Parathyroid adenoma (tissue), 2 donors: Measurements from ENCODE around the gene AGPAT2.
"Not testable (repeated sequence)": the region's sequence is repeated elsewhere in the genome, so short reads cannot be mapped to it uniquely, and the experiment has no call there.

Experiments used
- H2AFZ ChIP-seq: fragments of 300-600 bp; sonication (generic); one replicate; pipeline ENCODE4 v1.7.0; 2017; ENCODE audit warnings: antibody characterized with exemption, mild to moderate bottlenecking
- H3K27ac ChIP-seq: fragments of 300-600 bp; sonication (generic); one replicate; pipeline ENCODE4 v1.7.0; 2017
- H3K27me3 ChIP-seq: fragments of 300-600 bp; sonication (generic); one replicate; pipeline ENCODE4 v1.7.0; 2017; ENCODE audit warnings: low read length; ENCODE audit not compliant: control insufficient read depth, insufficient read depth
- H3K36me3 ChIP-seq: fragments of 300-600 bp; sonication (generic); one replicate; pipeline ENCODE4 v1.7.0; 2017; ENCODE audit warnings: low read length; ENCODE audit not compliant: control insufficient read depth, insufficient read depth
- H3K4me1 ChIP-seq: fragments of 300-600 bp; sonication (generic); one replicate; pipeline ENCODE4 v1.7.0; 2017; ENCODE audit warnings: control low read depth
- H3K4me2 ChIP-seq: fragments of 300-600 bp; sonication (generic); one replicate; pipeline ENCODE4 v1.7.0; 2017; ENCODE audit warnings: low read length
- H3K4me3 ChIP-seq: fragments of 300-600 bp; sonication (generic); one replicate; pipeline ENCODE4 v1.7.0; 2017; ENCODE audit warnings: low read depth, low read length
- H3K79me2 ChIP-seq: fragments of 300-600 bp; sonication (generic); one replicate; pipeline ENCODE4 v1.7.0; 2017; ENCODE audit warnings: control low read depth
- H3K9ac ChIP-seq: fragments of 300-600 bp; sonication (generic); one replicate; pipeline ENCODE4 v1.7.0; 2017; ENCODE audit warnings: mild to moderate bottlenecking
- H3K9me3 ChIP-seq: fragments of 300-600 bp; sonication (generic); one replicate; pipeline ENCODE4 v1.7.0; 2017; ENCODE audit warnings: low read length; ENCODE audit not compliant: control insufficient read depth
- TF ChIP-seq, protein P1 (sequence below): fragments of 300-600 bp; sonication (generic); IDR thresholded peaks from one replicate; pipeline ENCODE4 v1.7.0; 2017; ENCODE audit warnings: antibody characterized with exemption, mild to moderate bottlenecking
- donor health status: primary hyperparathyroidism.

Gene AGPAT2

DNA sequence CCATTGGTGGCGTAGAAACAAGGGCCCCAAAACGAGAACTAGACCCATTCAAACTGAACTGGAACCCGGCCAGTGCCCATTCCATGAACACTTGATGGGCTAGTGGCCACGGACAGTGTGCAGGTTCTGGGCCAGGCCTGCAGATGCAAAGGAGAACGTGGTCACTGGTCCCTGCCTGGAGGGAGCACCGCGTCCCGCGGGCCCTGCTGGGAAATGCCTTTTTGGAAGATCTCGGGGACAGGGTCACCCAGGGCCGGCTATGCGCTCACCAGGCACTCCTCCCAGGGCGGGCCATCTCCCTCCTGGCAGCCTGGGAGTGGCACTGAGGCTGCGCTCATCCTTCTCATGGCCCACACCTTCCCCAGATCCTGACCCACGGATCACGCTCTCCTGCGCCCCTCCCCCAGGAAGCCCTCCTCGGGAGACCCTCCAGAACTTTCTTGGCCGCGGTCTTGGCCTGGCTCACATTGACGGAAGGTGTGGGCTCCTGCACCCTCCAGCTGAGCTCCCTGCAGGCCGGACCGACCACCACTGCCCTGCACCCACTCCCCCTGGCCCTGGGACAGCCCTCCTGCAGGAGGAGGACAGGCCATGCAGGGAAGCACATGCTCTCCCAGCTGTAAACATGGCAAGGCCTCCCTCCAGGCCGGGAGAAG lies 22.3 kb upstream of the AGPAT2 start:
- TF ChIP-seq, protein P1, sequence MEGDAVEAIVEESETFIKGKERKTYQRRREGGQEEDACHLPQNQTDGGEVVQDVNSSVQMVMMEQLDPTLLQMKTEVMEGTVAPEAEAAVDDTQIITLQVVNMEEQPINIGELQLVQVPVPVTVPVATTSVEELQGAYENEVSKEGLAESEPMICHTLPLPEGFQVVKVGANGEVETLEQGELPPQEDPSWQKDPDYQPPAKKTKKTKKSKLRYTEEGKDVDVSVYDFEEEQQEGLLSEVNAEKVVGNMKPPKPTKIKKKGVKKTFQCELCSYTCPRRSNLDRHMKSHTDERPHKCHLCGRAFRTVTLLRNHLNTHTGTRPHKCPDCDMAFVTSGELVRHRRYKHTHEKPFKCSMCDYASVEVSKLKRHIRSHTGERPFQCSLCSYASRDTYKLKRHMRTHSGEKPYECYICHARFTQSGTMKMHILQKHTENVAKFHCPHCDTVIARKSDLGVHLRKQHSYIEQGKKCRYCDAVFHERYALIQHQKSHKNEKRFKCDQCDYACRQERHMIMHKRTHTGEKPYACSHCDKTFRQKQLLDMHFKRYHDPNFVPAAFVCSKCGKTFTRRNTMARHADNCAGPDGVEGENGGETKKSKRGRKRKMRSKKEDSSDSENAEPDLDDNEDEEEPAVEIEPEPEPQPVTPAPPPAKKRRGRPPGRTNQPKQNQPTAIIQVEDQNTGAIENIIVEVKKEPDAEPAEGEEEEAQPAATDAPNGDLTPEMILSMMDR, result no peak
- Histone ChIP-seq H3K9ac (no peak overlapping the region), H3K79me2 (no peaks in the 10 kb centered on the region), H3K36me3 (no peaks in the 10 kb centered on the region), H3K27ac (no peak overlapping the region), H3K9me3 (no peaks in the 10 kb centered on the region), H2AFZ (no peak overlapping the region), H3K4me2 (no peak overlapping the region), H3K4me3 (no peak overlapping the region), H3K4me1 (no peaks in the 10 kb centered on the region), H3K27me3 (no peaks in the 10 kb centered on the region)

DNA sequence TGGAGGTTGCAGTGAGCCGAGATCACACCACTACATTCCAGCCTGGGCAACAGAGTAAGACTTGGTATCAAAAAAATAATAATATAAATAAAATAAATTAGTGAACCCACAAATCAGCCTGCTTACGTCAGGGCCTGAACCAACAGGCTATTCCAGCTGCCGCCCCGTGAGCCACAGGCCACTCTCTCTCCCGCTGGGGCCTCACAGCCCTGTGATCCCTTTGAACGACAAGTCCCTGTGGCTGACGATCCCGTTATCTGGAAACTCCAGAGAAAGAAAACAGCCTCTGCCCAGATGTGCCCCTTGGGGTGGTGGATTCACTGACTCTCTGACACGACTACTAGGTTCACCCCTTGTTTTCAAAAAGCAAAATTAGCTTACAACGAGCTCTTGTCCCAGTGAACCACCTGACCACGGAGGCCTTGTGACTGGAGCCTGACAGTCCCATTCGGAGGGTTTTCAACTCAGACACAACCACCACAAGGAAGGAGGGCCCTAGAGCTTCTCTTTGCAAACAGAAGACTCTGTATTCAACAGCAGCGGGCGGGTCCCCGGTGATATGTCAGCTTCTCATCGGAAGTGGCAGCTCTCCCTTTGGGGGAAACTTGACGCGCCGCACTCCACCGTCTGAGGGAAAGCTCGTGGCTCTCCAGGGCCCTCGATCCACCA lies 20.7 kb upstream of the AGPAT2 start:
- no peaks in the 10 kb centered on the region for H3K4me1 ChIP-seq
- TF ChIP-seq, protein P1, result no peak
- H3K27me3 ChIP-seq, result no peaks in the 10 kb centered on the region
- H3K4me2 ChIP-seq, result no peak overlapping the region
- no peaks in the 10 kb centered on the region for H3K9me3 ChIP-seq
- no peak overlapping the region for H3K27ac ChIP-seq
- H3K36me3 ChIP-seq, result no peaks in the 10 kb centered on the region
- H2AFZ ChIP-seq, result no peak overlapping the region
- H3K4me3 ChIP-seq, result no peak overlapping the region
- H3K79me2 ChIP-seq, result no peaks in the 10 kb centered on the region
- no peak overlapping the region for H3K9ac ChIP-seq

DNA sequence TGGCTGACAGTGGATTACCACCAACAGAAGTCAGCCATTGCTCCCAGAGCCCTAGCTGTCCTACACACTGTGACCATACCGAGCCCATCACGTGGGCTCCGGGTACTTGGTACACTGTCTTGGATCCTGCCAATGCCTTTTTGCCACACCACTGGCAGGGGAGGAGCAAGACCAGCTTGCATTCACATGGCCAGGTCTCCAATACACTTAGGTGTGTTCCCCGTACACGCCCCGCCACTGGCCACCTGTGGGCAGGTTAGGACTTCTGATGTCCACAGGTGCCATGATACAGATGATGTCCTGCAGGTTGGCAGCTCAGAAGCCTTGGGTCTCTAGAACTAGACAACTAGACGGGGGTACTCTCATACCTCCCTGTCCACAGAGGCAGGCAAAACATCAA lies 19.8 kb upstream of the AGPAT2 start:
- H3K4me1 ChIP-seq, result no peaks in the 10 kb centered on the region
- H3K9ac ChIP-seq, result no peak overlapping the region
- H3K27ac ChIP-seq, result no peak overlapping the region
- H3K27me3 ChIP-seq, result no peaks in the 10 kb centered on the region
- H3K4me2 ChIP-seq, result no peak overlapping the region
- H3K36me3 ChIP-seq, result no peaks in the 10 kb centered on the region
- H2AFZ ChIP-seq, result no peak overlapping the region
- TF ChIP-seq, protein P1, result no peak
- no peaks in the 10 kb centered on the region for H3K9me3 ChIP-seq
- no peak overlapping the region for H3K4me3 ChIP-seq
- H3K79me2 ChIP-seq, result no peaks in the 10 kb centered on the region

DNA sequence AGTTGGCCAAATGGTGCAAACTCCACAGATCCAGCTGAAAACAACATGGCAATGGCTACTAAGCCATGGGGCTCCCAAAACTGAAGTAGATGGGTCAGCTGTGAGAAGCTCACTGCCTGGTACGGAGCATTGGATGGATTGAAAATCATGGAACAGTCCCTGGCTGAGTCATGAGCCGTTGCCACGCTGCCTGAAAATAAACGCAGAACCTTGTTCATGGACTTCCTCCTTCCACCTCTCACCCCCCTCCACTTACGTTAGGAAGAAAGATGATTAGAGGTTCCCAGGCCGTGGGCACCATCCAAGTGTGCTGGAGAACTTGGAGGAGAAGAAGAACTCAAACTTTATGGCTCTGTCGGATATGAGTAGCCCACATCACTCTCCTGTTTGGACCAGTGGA lies 18.3 kb upstream of the AGPAT2 start:
- Histone ChIP-seq H3K36me3 (no peaks in the 10 kb centered on the region), H3K4me1 (no peaks in the 10 kb centered on the region), H3K4me3 (no peak overlapping the region), H3K9ac (no peak overlapping the region), H3K79me2 (no peaks in the 10 kb centered on the region), H3K4me2 (no peak overlapping the region), H2AFZ (no peak overlapping the region), H3K9me3 (no peaks in the 10 kb centered on the region), H3K27ac (no peak overlapping the region), H3K27me3 (no peaks in the 10 kb centered on the region)
- TF ChIP-seq, protein P1, result no peak

DNA sequence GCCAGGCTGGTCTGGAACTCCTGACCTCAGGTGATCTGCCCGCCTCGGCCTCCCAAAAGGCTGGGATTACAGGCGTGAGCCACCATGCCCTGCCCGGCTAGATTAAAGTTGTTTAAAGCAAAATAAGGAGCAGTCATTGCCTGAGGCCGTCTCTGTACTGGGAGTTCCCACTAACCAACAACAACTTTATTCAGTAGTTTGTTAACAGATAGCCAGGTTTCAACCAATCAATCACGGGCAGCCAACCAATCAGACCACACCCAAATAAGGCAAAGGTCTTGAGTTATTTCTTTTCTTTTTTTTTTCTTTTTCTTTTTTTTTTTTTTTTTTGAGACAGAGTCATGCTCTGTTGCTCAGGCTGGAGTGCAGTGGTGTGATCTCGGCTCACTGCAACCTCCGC lies 17.5 kb upstream of the AGPAT2 start:
- H3K79me2 ChIP-seq, H3K36me3 ChIP-seq, H3K27ac ChIP-seq, H3K9me3 ChIP-seq, H3K4me1 ChIP-seq, H2AFZ ChIP-seq, H3K9ac ChIP-seq, H3K4me3 ChIP-seq, H3K27me3 ChIP-seq, H3K4me2 ChIP-seq: not testable (repeated sequence)
